CD4-positive, alpha-beta T cell treated with Interleukin-21 for 1 hour (primary cell): ENCODE data around the gene GOLGA8J.
"Not testable (repeated sequence)": the region's sequence is repeated elsewhere in the genome, so short reads cannot be mapped to it uniquely, and the experiment has no call there.

Experiments used
- DNase-seq: peaks from one replicate; pipeline ENCODE4 v3.0.0-alpha.2; 2020

The GOLGA8J gene

GRCh38 chr15:30097827-30098226 is 15.1 kb downstream of the GOLGA8J start:
- DNase-seq = not testable (repeated sequence)

- DNase-seq = not testable (repeated sequence)
Measured at GRCh38 chr15:30102890-30103289, 20.1 kb downstream of the GOLGA8J start.

GRCh38 chr15:30103941-30104507 is 21.3 kb downstream of the GOLGA8J start:
- DNase-seq = not testable (repeated sequence)

- not testable (repeated sequence) for DNase-seq
Measured at GRCh38 chr15:30110591-30110990, 27.8 kb downstream of the GOLGA8J start.

GRCh38 chr15:30130066-30130465 is 47.3 kb downstream of the GOLGA8J start:
- peak; percentile 18 for DNase-seq

- DNase-seq = not testable (repeated sequence)
Measured at GRCh38 chr15:30134751-30135150, 52.0 kb downstream of the GOLGA8J start, which contains the start of gene GOLGA8T. Gene GOLGA8T, plus strand, starts transcription at chr15:30135051. Its CDS starts 98 bp downstream, at chr15:30135149.
